ENCODE results near the gene BCAS1.

Gene BCAS1

DNA sequence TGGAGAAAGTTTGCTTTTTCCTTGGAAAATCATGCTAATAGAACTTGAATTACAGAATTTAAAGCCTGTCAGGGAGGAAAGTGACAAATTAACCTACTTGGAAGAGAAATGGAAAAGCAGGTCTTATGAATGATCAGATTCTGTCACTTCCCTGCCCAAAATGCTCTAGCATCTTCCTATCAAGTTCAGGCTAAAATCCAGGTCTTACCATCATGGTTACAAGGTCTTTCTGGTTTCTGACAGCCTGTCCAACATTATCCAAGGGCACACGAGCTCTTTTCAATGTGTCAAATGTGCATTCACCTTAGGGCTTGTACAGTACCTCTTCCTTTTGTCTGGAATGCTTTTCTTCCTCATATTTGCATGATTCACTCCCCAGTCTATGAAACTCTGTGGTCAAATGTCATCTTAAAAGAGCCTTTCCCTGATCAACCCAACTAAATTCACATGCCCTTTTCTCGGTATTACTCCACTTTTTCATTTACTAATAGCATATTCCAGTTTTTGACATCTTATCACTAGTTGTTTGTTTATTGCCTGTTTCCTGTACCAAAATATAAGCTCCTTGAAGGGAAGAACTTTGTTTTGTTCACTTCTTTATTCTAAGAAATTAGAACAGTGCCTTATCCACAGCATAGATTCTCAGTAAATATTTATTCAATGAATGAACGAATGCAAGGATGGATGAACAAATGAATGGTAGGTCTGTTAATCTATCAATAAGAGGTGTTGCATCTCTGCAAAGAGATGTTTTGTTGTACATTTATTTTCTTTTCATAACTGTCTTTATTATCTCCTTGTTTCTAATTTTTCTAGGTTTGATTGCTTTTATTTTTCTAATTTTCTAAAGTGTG lies 139.5 kb downstream of the BCAS1 start:
- in situ Hi-C loops (cut with MboI; ENCODE audit: low sequenced_read_pairs), result no loop called here

- in situ Hi-C loops (cut with MboI; ENCODE audit: low sequenced_read_pairs), result no loop called here
Measured at GRCh38 chr20:53929974-53930650, 140.3 kb downstream of the BCAS1 start.

DNA sequence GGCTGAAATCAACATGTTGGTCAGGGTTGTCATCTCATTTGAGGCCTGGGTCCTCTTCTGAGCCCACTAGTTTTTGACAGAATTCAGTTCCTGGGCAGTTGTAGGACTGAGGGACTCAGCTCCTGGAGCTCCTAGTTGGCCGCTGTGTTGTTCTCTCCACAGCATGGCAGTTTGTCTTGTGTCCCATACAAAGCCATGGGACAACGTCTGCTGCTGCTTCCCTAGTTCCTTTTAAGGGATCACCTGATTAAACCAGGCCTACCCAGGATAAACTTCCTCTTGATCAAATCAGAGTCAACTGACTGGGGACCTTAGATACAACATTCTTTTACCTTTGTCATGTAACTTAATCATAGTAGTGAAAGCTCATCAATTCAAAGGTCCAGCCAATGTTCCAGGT lies 141.0 kb downstream of the BCAS1 start:
- in situ Hi-C loops (cut with MboI; ENCODE audit: low sequenced_read_pairs), result no loop called here

DNA sequence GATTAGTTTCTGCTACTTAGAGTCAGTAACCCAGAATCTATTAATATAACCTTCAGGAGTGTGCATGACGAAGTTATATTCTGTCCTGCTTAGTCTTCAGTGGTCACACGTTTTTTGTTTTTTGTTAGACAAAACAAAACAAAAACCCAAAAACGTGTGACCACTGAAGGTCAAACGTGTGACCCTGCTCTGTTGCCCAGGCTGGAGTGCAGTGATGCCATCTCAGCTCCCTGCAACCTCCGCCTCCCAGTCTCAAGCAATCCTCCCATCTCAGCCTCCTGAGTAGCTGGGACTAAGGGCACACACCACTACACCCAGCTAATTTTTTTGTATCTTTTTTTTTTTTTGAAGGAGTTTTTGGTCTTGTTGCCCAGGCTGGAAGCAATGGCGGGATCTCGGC lies 142.4 kb downstream of the BCAS1 start:
- in situ Hi-C loops (cut with MboI; ENCODE audit: low sequenced_read_pairs), result no loop called here

GRCh38 chr20:53926428-53927028 lies 143.9 kb downstream of the BCAS1 start:
- in situ Hi-C loops (cut with MboI; ENCODE audit: low sequenced_read_pairs), result no loop called here

- in situ Hi-C loops (cut with MboI; ENCODE audit: low sequenced_read_pairs), result no loop called here
Measured at GRCh38 chr20:53925651-53926401, 144.6 kb downstream of the BCAS1 start.

- in situ Hi-C loops (cut with MboI; ENCODE audit: low sequenced_read_pairs), result loop anchor here (25.0 kb wide), 1 partner anchor 336 kb away; the partner anchor contains the start of gene ZNF217
Measured at GRCh38 chr20:53923566-53924369, 146.6 kb downstream of the BCAS1 start.

DNA sequence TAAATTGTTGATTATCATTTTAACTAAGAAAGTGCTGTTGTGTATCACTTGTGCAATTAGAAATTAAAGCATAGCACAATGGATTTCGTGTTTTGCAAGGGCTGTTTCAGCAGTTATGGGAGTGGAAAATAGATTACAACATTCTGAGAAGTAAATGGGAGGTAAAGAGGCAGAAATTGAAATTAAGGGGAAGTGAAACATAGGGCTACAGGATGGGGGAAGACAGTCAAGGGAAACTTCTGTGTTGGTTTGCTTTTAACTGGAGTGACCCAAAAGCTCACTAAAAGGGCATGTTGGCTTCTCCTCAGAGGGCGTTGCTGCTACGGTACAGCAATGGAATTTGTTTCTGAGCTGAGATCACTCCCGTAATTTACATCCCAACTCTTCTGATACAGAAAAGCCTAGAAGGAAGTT lies 147.5 kb downstream of the BCAS1 start:
- in situ Hi-C loops (cut with MboI; ENCODE audit: low sequenced_read_pairs), result loop anchor here (25.0 kb wide), 1 partner anchor 336 kb away; the partner anchor contains the start of gene ZNF217

DNA sequence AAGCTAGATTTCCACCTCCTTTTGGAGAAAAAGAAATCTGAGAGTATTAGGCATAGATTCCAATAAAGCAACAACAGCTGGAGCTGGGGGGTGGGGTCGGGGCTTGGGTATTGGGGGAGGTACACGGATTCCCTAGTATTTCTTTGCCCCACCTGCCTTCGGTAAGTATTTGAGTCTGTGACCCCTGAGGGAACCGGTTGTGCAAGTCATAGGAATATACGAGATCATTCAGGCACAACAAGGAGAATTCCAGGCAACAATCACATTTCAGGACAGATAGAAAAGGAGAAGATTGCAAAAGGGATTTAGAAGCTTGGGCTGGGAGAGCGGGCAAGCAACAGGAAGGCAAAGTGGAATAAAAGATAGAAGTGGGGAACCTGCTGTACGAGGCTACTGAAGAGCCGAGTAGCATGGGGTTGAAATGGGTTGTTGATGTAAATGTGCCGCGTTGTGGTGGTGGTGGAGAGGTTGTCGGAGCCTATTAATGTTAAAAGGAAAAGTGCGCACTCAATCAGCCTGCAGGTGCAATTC lies 148.9 kb downstream of the BCAS1 start:
- in situ Hi-C loops (cut with MboI; ENCODE audit: low sequenced_read_pairs), result loop anchor here (25.0 kb wide), 1 partner anchor 334 kb away; the partner anchor contains the start of gene ZNF217

DNA sequence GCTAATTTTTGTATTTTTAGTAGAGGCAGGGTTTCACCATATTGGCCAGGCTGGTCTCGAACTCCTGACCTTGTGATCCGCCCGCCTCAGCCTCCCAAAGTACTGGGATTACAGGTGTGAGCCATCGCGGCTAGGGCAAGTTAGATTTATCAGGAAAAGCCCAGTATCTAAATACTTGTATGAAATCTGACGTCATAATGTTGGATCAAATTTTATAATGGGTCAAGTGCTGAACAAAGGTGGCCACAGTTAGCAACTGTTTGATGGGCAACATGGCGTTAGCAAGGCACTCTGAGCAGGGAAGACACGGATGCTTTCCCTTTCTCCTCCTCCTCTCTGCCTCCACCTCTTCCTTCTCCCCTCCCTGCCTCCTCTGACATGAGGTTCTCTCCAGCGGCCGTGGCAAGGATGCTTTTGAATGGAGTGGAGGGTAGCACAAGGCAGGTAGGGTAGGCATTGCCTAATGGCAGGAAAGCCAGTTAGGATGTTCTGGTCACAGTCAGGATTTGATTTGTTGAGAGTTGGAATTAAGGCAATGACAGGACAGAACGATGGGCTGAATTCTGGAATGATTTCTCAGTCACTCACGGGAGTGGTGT lies 149.6 kb downstream of the BCAS1 start:
- in situ Hi-C loops (cut with MboI; ENCODE audit: low sequenced_read_pairs), result loop anchor here (25.0 kb wide), 1 partner anchor 333 kb away; the partner anchor contains the start of gene ZNF217

DNA sequence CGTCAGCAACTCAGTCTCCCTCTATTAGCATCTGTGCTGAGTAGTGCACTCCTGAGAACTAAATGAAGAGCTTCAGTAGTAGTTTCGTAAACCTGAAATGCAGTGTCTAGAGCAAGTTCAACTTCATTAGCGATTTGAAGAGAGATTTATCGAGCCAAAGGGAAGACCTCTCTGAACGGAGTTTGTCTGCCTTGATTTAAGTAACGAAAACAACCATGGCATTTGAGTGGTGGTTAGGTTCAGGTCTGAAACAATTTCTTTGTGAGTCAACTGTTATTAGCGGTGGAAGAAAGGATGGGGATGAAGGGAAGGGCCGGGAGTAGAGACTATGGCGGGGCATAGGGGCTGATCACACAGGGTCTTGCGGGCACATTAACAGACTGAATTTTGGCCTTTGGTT lies 150.5 kb downstream of the BCAS1 start:
- in situ Hi-C loops (cut with MboI; ENCODE audit: low sequenced_read_pairs), result loop anchor here (25.0 kb wide), 1 partner anchor 333 kb away; the partner anchor contains the start of gene ZNF217

DNA sequence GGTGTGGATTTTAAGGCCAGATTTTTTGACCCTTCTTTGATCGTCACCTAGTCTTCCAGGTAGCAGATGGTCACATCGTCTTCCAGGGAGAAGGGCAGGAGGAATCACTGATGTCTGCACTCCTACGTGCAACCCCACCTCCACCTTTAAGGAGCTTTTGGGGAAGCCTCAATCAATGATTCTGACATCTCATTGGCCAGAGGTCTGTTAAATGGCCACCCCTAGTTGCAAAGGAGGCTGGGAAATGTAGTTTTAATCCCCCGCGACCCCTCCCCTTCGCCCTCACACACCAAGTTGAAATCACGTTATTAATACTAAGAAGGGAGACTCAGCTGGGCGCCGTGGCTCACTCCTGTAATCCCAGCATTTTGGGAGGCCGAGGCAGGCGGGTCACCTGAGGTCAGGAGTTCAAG lies 151.4 kb downstream of the BCAS1 start:
- in situ Hi-C loops (cut with MboI; ENCODE audit: low sequenced_read_pairs), result loop anchor here (25.0 kb wide), 1 partner anchor 332 kb away; the partner anchor contains the start of gene ZNF217

GRCh38 chr20:53918020-53918311 lies 152.4 kb downstream of the BCAS1 start:
- in situ Hi-C loops (cut with MboI; ENCODE audit: low sequenced_read_pairs), result loop anchor here (25.0 kb wide), 1 partner anchor 331 kb away; the partner anchor contains the start of gene ZNF217

GRCh38 chr20:53917145-53918019 lies 153.0 kb downstream of the BCAS1 start:
- in situ Hi-C loops (cut with MboI; ENCODE audit: low sequenced_read_pairs), result loop anchor here (25.0 kb wide), 1 partner anchor 330 kb away; the partner anchor contains the start of gene ZNF217

GRCh38 chr20:53916173-53916512 lies 154.3 kb downstream of the BCAS1 start:
- in situ Hi-C loops (cut with MboI; ENCODE audit: low sequenced_read_pairs), result loop anchor here (25.0 kb wide), 1 partner anchor 329 kb away; the partner anchor contains the start of gene ZNF217

- in situ Hi-C loops (cut with MboI; ENCODE audit: low sequenced_read_pairs), result loop anchor here (25.0 kb wide), 1 partner anchor 328 kb away; the partner anchor contains the start of gene ZNF217
Measured at GRCh38 chr20:53915446-53916172, 154.8 kb downstream of the BCAS1 start.

DNA sequence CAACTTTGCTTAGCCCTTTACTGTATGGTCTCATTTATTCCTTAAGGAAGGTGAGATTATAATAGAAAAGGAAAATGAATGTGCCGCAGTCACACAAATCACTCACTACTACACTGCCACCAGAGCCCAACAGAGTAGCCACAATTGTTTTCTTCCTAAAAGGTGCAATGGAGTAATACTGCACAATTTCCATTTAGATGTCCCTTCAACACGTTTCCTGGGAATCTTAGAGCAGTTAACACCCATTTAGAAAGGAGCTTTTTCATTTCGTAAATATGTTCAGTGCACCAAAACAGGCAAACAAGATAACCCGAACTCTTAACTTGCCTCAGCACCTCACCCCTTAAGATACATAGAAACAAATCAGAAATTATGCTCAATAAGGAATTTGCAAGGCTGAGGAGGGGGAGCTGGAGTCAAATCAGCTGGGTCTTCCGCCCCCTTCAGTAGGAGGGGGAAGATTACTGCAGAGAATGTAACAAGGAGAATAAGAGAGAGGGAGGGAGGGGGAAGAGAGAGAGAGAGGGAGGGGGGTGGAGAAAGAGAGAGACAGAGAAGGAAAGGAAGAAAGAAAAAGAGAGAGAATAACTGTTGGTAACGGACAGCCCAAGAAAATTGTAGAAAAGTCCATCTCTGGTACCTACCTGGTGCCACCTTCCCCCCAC lies 155.5 kb downstream of the BCAS1 start:
- in situ Hi-C loops (cut with MboI; ENCODE audit: low sequenced_read_pairs), result loop anchor here (25.0 kb wide), 1 partner anchor 328 kb away; the partner anchor contains the start of gene ZNF217

Measured in hTERT RPE-1 (cell line).